NT2/D1 (cell line): ENCODE results near the gene PPFIA1.
"Not testable (repeated sequence)": the region's sequence is repeated elsewhere in the genome, so short reads cannot be mapped to it uniquely, and the experiment has no call there.

ENCODE experiments used
- YY1 ChIP-seq: IDR thresholded peaks from 2 replicates; pipeline ENCODE4 v1.6.1; 2011; ENCODE audit not compliant: insufficient read length, insufficient read depth
- ZNF274 ChIP-seq: IDR thresholded peaks from 2 replicates; pipeline ENCODE4 v1.6.1; 2011; ENCODE audit warnings: mild to moderate bottlenecking, low read depth, low read length

GRCh38 chr11:70331320-70331843 is 60.9 kb downstream of the PPFIA1 start:
- not testable (repeated sequence) for TF ChIP-seq YY1, ZNF274
